Adrenal gland (tissue), 12 donors: Measurements from ENCODE around the gene ACSF2. TPM values are rescaled to one million over a fixed set of nuclear protein-coding genes. Genes with fewer than 3 reads are reported as not detected.
A peak's percentile ranks its signal among the peaks of the same experiment; 100 is the strongest.
"Not testable (repeated sequence)": the region's sequence is repeated elsewhere in the genome, so short reads cannot be mapped to it uniquely, and the experiment has no call there.

Source experiments
- DNase-seq, 7 donors: peaks; one replicate each; pipeline ENCODE4 v3.0.0-alpha.2; 2019 to 2020
- H3K27ac ChIP-seq, 5 donors: fragments of 200-600 bp; sonication (generic) in 4 of 5; 1 replicate in 3 of 5; 2 replicates in 2 of 5; pipeline versions ENCODE4 v1.5.1 to v1.8.0; 2016 to 2020; ENCODE audit warnings: mild to moderate bottlenecking in 1 of 5
- H3K27me3 ChIP-seq: fragments of 200-600 bp; 2 replicates; pipeline ENCODE4 v1.8.0; 2021
- H3K36me3 ChIP-seq, 2 donors: fragments of 200-600 bp; replicated peaks in 1 of 2; 1 replicate in 1 of 2; 2 replicates in 1 of 2; pipeline versions ENCODE4 v1.5.1 to v1.8.0; 2018 to 2022
- H3K4me1 ChIP-seq, 2 donors: fragments of 200-600 bp; replicated peaks in 1 of 2; 1 replicate in 1 of 2; 2 replicates in 1 of 2; pipeline versions ENCODE4 v1.5.1 to v1.8.0; 2018 to 2021
- H3K4me3 ChIP-seq, 4 donors: fragments of 200-600 bp; sonication (generic) in 3 of 4; one replicate each; pipeline ENCODE4 v1.5.1; 2016 to 2018
- H3K9me3 ChIP-seq, 3 donors: fragments of 200-600 bp; sonication (generic) in 1 of 3; replicated peaks in 1 of 3; 1 replicate in 2 of 3; 2 replicates in 1 of 3; pipeline versions ENCODE4 v1.5.1 to v1.8.0; 2016 to 2021
- POLR2A ChIP-seq, 2 donors: fragments of 450-650 bp; IDR thresholded peaks; one replicate each; pipeline ENCODE4 v1.6.1; 2017; ENCODE audit warnings: antibody characterized with exemption in 2 of 2, mild to moderate bottlenecking in 2 of 2, moderate library complexity in 1 of 2
- WGBS, 4 donors: extraction: QIAGEN DNeasy Blood & Tissue Kit in 2 of 4; methylation state at CpG; one replicate each; pipeline versions ENCODE4 v1.1.5 to v1.1.7; 2013 to 2017; 5-methylcytosine and 5-hydroxymethylcytosine counted together
- intact Hi-C, 2 donors: fragments of 100-400 bp; cut with DNase I; formaldehyde crosslinking; loops; one replicate each; pipeline versions ENCODE4 v1.14.1 to v1.15.0; 2022 to 2023
- polyA plus RNA-seq, 3 donors: library from polyadenylated mRNA; stranded (reverse); fragments of 200-250 nt in 2 of 3; fragments of 350-450 nt in 1 of 3; fragmentation: Illumina TruSeq in 1 of 3; extraction: RNeasy Lipid Tissue Mini Kit (QIAGEN cat#74804) in 1 of 3; gene quantifications; one replicate each; pipeline ENCODE4 v1.2.3, GENCODE V29; 2013 to 2014
- total RNA-seq, 9 donors: library from RNA; depleted of rRNA in 4 of 9; stranded (reverse); fragments of >200 nt in 4 of 9; fragments of 120-200 nt in 1 of 9; fragmentation: NEBNext Ultra II Directional in 1 of 9; extraction: Animal tissue kit (Norgen Biotek cat#: 25700) in 1 of 9; gene quantifications; one replicate each; pipeline versions ENCODE4 v1.1.0 to v1.2.4, GENCODE V29; 2013 to 2023
- TF ChIP-seq, protein P1 (sequence below), 6 experiments: fragments of 450-650 bp in 4 of 6; fragments of 200-600 bp in 2 of 6; sonication (generic) in 1 of 6; IDR thresholded peaks; 1 replicate in 5 of 6; 2 replicates in 1 of 6; pipeline versions ENCODE4 v1.5.1 to v1.8.0; 2016 to 2021; ENCODE audit warnings: antibody characterized with exemption in 6 of 6, mild to moderate bottlenecking in 2 of 6, moderate library complexity in 1 of 6
- donor health status: healthy with polysubstance abuse.
- donor health status: Bipolar disorder and iron deficiency.
- donor health status: DM: yes; HTN: yes; CAD: no.
- donor health status: DM: no; HTN: no; CAD: no.
- donor health status: DM: no; HTN: no; CAD: no.
- donor health status: DM: yes; HTN: yes; CAD: no.

ACSF2 gene
- total and polyA plus RNA-seq, 12 donors: 92.1 to 434 (median 196) TPM

DNA sequence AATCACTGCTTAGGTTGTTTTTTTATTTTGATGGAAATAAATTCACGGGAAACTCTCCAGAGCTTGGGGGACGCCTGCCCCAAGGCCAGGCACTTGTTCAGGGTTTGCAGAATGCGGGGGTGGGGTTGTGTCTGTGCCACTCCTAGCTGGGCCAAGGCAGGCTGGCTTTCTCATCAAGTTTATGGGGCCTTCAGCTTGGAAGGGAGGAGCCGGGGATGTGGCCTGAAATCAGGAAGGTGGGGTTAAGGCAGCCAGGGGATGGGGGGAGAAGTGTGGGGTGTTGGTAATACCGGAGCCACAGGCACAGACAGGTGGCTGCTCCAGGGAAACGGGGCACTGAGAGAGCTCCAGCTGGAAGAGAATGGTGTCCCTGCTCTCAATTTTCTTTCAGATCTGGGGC, 44.4 kb downstream of the ACSF2 start:
- no peaks in the 10 kb centered on the region for H3K9me3 ChIP-seq
- WGBS, 4 donors: 48 to 60% (median 55%) methylated on average over 6 of the region's 6 CpGs
- intact Hi-C loops: loop anchor here in 1 of 2 donors (5.0 kb wide), 1 partner anchor 113 kb away; no protein-coding TSS in a partner anchor
- no peak for TF ChIP-seq POLR2A (IDR thresholded peaks at IDR 0.05)
- TF ChIP-seq, protein P1, sequence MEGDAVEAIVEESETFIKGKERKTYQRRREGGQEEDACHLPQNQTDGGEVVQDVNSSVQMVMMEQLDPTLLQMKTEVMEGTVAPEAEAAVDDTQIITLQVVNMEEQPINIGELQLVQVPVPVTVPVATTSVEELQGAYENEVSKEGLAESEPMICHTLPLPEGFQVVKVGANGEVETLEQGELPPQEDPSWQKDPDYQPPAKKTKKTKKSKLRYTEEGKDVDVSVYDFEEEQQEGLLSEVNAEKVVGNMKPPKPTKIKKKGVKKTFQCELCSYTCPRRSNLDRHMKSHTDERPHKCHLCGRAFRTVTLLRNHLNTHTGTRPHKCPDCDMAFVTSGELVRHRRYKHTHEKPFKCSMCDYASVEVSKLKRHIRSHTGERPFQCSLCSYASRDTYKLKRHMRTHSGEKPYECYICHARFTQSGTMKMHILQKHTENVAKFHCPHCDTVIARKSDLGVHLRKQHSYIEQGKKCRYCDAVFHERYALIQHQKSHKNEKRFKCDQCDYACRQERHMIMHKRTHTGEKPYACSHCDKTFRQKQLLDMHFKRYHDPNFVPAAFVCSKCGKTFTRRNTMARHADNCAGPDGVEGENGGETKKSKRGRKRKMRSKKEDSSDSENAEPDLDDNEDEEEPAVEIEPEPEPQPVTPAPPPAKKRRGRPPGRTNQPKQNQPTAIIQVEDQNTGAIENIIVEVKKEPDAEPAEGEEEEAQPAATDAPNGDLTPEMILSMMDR (IDR thresholded peaks at IDR 0.05): no peak
- peak in 5 of 7 donors; percentile 58 to 81 (median 63) for DNase-seq
- peaks cover 22% of the 10 kb centered on the region in 2 donors for H3K4me1 ChIP-seq
- no peak overlapping the region for H3K4me3 ChIP-seq
- H3K27me3 ChIP-seq: no peaks in the 10 kb centered on the region
- peak overlapping the region in 3 of 5 donors; percentile 26 to 73 (median 60) for H3K27ac ChIP-seq
- H3K36me3 ChIP-seq: peaks cover 0 to 24% of the 10 kb centered on the region in 2 donors

DNA sequence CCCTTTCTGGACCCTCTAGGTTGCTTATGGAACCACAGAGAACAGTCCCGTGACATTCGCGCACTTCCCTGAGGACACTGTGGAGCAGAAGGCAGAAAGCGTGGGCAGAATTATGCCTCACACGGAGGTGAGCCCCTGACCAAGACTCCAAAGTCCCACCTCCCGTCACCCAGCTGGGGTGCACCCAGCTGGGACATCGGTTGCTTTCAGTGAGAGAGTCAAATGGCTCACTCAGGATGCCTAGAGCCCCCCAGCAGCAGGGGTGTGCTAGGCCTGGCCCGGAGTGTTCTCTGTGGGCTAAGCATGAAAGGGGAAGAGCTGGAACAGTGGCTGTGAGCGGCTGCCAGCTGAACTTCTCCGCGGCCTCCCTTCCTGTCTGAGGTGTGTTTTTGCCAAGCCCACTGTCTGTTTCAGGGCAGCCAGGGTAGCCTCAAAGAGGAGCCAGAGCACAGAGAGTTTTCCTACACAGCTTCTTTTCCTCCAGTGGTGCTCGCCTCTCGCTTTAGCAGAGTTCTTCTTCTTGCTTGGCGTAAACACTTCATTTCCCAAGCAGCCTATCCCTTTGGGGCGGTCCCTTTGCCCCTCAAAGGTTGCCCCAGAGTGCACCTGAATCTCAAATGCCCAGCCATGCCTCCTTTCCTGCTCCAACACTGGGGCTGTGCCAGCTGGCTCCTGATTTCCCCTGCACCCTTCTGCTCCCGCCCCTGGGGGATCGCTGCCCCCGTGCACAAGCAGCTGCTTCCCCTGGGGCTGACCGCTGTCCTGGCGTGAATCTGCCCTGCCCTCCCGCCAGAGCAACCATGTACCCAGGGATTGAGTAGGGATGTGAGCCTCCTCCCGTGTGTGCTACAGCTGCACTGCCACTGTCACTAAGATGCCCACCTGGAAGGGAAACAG, 45.2 kb downstream of the ACSF2 start:
- Histone ChIP-seq H3K27me3 (no peaks in the 10 kb centered on the region), H3K4me1 (peaks cover 22% of the 10 kb centered on the region in 2 donors), H3K27ac (peak overlapping the region in 2 of 5 donors; percentile 30 to 73), H3K9me3 (no peaks in the 10 kb centered on the region), H3K4me3 (no peak overlapping the region), H3K36me3 (peaks cover 0 to 24% of the 10 kb centered on the region in 2 donors)
- 75 to 86% (median 76%) methylated on average over 15 to 22 of the region's 22 CpGs for whole genome bisulfite sequencing, 4 donors
- TF ChIP-seq, protein P1 (IDR thresholded peaks at IDR 0.05): no peak
- TF ChIP-seq POLR2A (IDR thresholded peaks at IDR 0.05): no peak
- intact Hi-C loops: loop anchor here in 1 of 2 donors (5.0 kb wide), 1 partner anchor 114 kb away; no protein-coding TSS in a partner anchor
- peak in 1 of 7 donors; percentile 18 for DNase-seq

DNA sequence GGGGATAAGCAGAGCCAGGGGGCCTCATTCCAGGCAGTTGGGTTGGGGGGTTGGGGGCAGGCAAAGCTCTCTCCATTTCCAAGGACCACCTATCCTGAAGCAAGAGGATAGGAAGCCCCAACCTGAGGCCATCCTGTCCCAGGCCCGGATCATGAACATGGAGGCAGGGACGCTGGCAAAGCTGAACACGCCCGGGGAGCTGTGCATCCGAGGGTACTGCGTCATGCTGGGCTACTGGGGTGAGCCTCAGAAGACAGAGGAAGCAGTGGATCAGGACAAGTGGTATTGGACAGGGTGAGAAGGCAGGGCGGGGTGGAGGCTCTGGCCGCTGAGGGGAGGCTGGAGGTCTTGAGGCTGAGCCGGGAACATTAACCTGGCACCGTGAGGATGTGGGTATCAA, 46.3 kb downstream of the ACSF2 start:
- Histone ChIP-seq H3K4me3 (no peak overlapping the region), H3K27me3 (no peaks in the 10 kb centered on the region), H3K9me3 (no peaks in the 10 kb centered on the region), H3K4me1 (peaks cover 22 to 26% of the 10 kb centered on the region in 2 donors), H3K27ac (no peak overlapping the region), H3K36me3 (peaks cover 0 to 24% of the 10 kb centered on the region in 2 donors)
- 86 to 97% (median 95%) methylated on average over 8 to 10 of the region's 10 CpGs for WGBS, 4 donors
- intact Hi-C loops: loop anchor here in 1 of 2 donors (5.0 kb wide), 1 partner anchor 115 kb away; no protein-coding TSS in a partner anchor
- DNase-seq: peak in 1 of 7 donors; percentile 20
- TF ChIP-seq, protein P1 (IDR thresholded peaks at IDR 0.05): no peak
- TF ChIP-seq POLR2A (IDR thresholded peaks at IDR 0.05): no peak

DNA sequence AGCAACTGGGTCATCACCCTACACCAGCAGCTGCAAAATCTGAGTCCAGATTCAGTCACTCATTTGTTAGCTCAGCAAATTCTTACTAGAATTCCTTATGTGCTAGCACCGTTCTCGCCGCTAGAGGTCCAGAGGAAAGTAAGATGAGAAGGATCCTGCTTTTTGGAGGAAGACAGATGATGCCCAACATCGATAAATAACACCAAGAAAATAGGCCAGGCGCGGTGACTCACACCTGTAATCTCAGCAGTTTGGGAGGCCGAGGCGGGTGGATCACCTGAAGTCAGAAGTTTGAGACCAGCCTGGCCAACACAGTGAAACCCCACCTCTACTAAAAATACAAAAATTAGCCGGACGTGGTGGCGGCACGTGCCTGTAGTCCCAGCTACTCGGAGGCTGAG, 46.7 kb downstream of the ACSF2 start:
- H3K9me3 ChIP-seq, H3K4me3 ChIP-seq, H3K27ac ChIP-seq, DNase-seq, H3K27me3 ChIP-seq: not testable (repeated sequence)
- intact Hi-C loops: loop anchor here in 1 of 2 donors (5.0 kb wide), 1 partner anchor 115 kb away; no protein-coding TSS in a partner anchor
- Histone ChIP-seq H3K36me3 (peaks cover 0 to 24% of the 10 kb centered on the region in 2 donors), H3K4me1 (peaks cover 22 to 26% of the 10 kb centered on the region in 2 donors)
- 84 to 91% (median 88%) methylated on average over 13 of the region's 13 CpGs for WGBS, 4 donors
